ENCODE data around the gene MPG.

The MPG gene

GRCh38 chr16:85865-86264 lies 7.8 kb downstream of the MPG start:
- no peak for DNase-seq

- peak; percentile 6 for DNase-seq
Observed at GRCh38 chr16:86483-86952, 8.5 kb downstream of the MPG start.

GRCh38 chr16:88613-89012 lies 10.6 kb downstream of the MPG start:
- DNase-seq: no peak

- no peak for DNase-seq
Observed at GRCh38 chr16:89391-90302, 11.6 kb downstream of the MPG start.

- peak; percentile 16 for DNase-seq
Observed at GRCh38 chr16:91484-91883, 13.5 kb downstream of the MPG start.

- no peak for DNase-seq
Observed at GRCh38 chr16:92431-93339, 14.7 kb downstream of the MPG start.

GRCh38 chr16:94918-95265 lies 16.9 kb downstream of the MPG start:
- no peak for DNase-seq

- peak; percentile 82 for DNase-seq
Observed at GRCh38 chr16:96935-97381, 18.9 kb downstream of the MPG start.

GRCh38 chr16:97822-98221 lies 19.8 kb downstream of the MPG start:
- DNase-seq: peak; percentile 11

- DNase-seq: no peak
Observed at GRCh38 chr16:100989-101388, 23.0 kb downstream of the MPG start.

- DNase-seq: no peak
Observed at GRCh38 chr16:101586-101985, 23.6 kb downstream of the MPG start.

- DNase-seq: no peak
Observed at GRCh38 chr16:102060-102855, 24.2 kb downstream of the MPG start.

GRCh38 chr16:104355-104754 lies 26.3 kb downstream of the MPG start:
- no peak for DNase-seq

- DNase-seq: no peak
Observed at GRCh38 chr16:104928-105327, 26.9 kb downstream of the MPG start.

- DNase-seq: no peak
Observed at GRCh38 chr16:105521-105920, 27.5 kb downstream of the MPG start.

- peak; percentile 80 for DNase-seq
Observed at GRCh38 chr16:106623-107324, 28.7 kb downstream of the MPG start.

- DNase-seq: no peak
Observed at GRCh38 chr16:112153-112840, 34.3 kb downstream of the MPG start.

GRCh38 chr16:114327-114726 lies 36.3 kb downstream of the MPG start:
- DNase-seq: no peak

GRCh38 chr16:116015-116414 lies 38.0 kb downstream of the MPG start:
- DNase-seq: no peak

GRCh38 chr16:117379-118365 lies 39.6 kb downstream of the MPG start:
- peak; percentile 32 for DNase-seq

Measured in fibroblast of upper back skin (primary cell).